CD14-positive monocyte (primary cell): Measurements from ENCODE around the gene SNRNP35. TPM values are rescaled to one million over a fixed set of nuclear protein-coding genes. Genes with fewer than 3 reads are reported as not detected.
"Not testable (repeated sequence)": the region's sequence is repeated elsewhere in the genome, so short reads cannot be mapped to it uniquely, and the experiment has no call there.

ENCODE experiments used
- DNase-seq, 3 donors: peaks; one replicate each; pipeline ENCODE4 v3.0.0-alpha.2; 2011 to 2022
- H2AFZ ChIP-seq: 2 replicates; pipeline ENCODE4 v1.6.0; 2012; ENCODE audit warnings: mild to moderate bottlenecking, low read depth, low read length, inconsistent platforms; ENCODE audit not compliant: insufficient read depth, poor library complexity, severe bottlenecking
- H3K27ac ChIP-seq, 2 donors: 1 replicate in 1 of 2; 2 replicates in 1 of 2; pipeline ENCODE4 v1.5.1; 2012 to 2013; ENCODE audit warnings: low read length in 2 of 2, control low read depth in 1 of 2, inconsistent platforms in 1 of 2, low read depth in 1 of 2, mild to moderate bottlenecking in 1 of 2
- H3K27me3 ChIP-seq, 2 donors: one replicate each; pipeline versions ENCODE4 v1.6.0 to v1.6.1; 2011 to 2013; ENCODE audit warnings: low read length in 2 of 2; ENCODE audit not compliant: control insufficient read depth in 2 of 2, insufficient read depth in 2 of 2
- H3K36me3 ChIP-seq, 2 donors: replicated peaks in 1 of 2; 1 replicate in 1 of 2; 2 replicates in 1 of 2; pipeline versions ENCODE4 v1.5.1 to v1.6.1; 2012 to 2013; ENCODE audit warnings: low read length in 2 of 2, control low read depth in 1 of 2, inconsistent platforms in 1 of 2, mild to moderate bottlenecking in 1 of 2; ENCODE audit not compliant: insufficient read depth in 2 of 2, control insufficient read depth in 1 of 2
- H3K4me1 ChIP-seq, 2 donors: 1 replicate in 1 of 2; 2 replicates in 1 of 2; pipeline versions ENCODE4 v1.5.1 to v1.6.1; 2012 to 2013; ENCODE audit warnings: low read length in 2 of 2, control low read depth in 1 of 2, inconsistent platforms in 1 of 2, mild to moderate bottlenecking in 1 of 2, moderate library complexity in 1 of 2; ENCODE audit not compliant: insufficient read depth in 2 of 2, control insufficient read depth in 1 of 2
- H3K4me2 ChIP-seq: replicated peaks from 2 replicates; pipeline ENCODE3; 2012; ENCODE audit warnings: low read length, moderate library complexity, mild to moderate bottlenecking; ENCODE audit not compliant: poor library complexity, severe bottlenecking; ENCODE audit errors: extremely low read depth
- H3K4me3 ChIP-seq, 3 experiments: fragments of 200-600 bp in 1 of 3; sonication (generic) in 1 of 3; replicated peaks in 1 of 3; 1 replicate in 2 of 3; 2 replicates in 1 of 3; pipeline ENCODE4 v1.5.1; 2011 to 2013; ENCODE audit warnings: low read length in 3 of 3, mild to moderate bottlenecking in 3 of 3, control low read depth in 2 of 3, low read depth in 2 of 3, inconsistent platforms in 1 of 3, moderate library complexity in 1 of 3
- H3K79me2 ChIP-seq: 2 replicates; pipeline ENCODE4 v1.6.0; 2012; ENCODE audit warnings: mild to moderate bottlenecking, control low read depth, inconsistent platforms, low read length, moderate library complexity; ENCODE audit not compliant: insufficient read depth
- H3K9ac ChIP-seq: 2 replicates; pipeline ENCODE4 v1.6.0; 2017; ENCODE audit warnings: low read length, mild to moderate bottlenecking; ENCODE audit not compliant: insufficient read depth, poor library complexity, severe bottlenecking
- H3K9me3 ChIP-seq, 2 donors: replicated peaks in 1 of 2; 1 replicate in 1 of 2; 2 replicates in 1 of 2; pipeline versions ENCODE4 v1.5.1 to v1.6.1; 2012 to 2013; ENCODE audit warnings: low read length in 2 of 2, control low read depth in 1 of 2; ENCODE audit not compliant: control insufficient read depth in 1 of 2, insufficient read depth in 1 of 2
- H4K20me1 ChIP-seq: 2 replicates; pipeline ENCODE4 v1.6.0; 2012; ENCODE audit warnings: mild to moderate bottlenecking, low read length, control low read depth, moderate library complexity; ENCODE audit not compliant: insufficient read depth
- H3K27ac Mint-ChIP-seq, 7 donors: one replicate each; pipeline ENCODE4 v1.8.0; 2020; ENCODE audit warnings: mild to moderate bottlenecking in 7 of 7, mixed read lengths in 7 of 7, moderate library complexity in 6 of 7, inconsistent platforms in 2 of 7
- H3K27me3 Mint-ChIP-seq, 3 donors: one replicate each; pipeline ENCODE4 v1.8.0; 2021 to 2022; ENCODE audit warnings: low read depth in 3 of 3, mild to moderate bottlenecking in 3 of 3, mixed read lengths in 3 of 3, moderate library complexity in 3 of 3, inconsistent platforms in 1 of 3
- H3K36me3 Mint-ChIP-seq, 2 donors: one replicate each; pipeline ENCODE4 v1.8.0; 2020; ENCODE audit warnings: mixed read lengths in 2 of 2, inconsistent platforms in 1 of 2, mild to moderate bottlenecking in 1 of 2
- H3K4me1 Mint-ChIP-seq: one replicate; pipeline ENCODE4 v1.8.0; 2020; ENCODE audit warnings: mild to moderate bottlenecking, mixed read lengths
- H3K4me3 Mint-ChIP-seq, 2 donors: one replicate each; pipeline ENCODE4 v1.8.0; 2020; ENCODE audit warnings: mild to moderate bottlenecking in 2 of 2, mixed read lengths in 2 of 2, moderate library complexity in 1 of 2
- H3K9me3 Mint-ChIP-seq, 7 donors: one replicate each; pipeline ENCODE4 v1.8.0; 2020 to 2022; ENCODE audit warnings: mixed read lengths in 7 of 7, mild to moderate bottlenecking in 6 of 7, moderate library complexity in 6 of 7, inconsistent platforms in 2 of 7
- CTCF ChIP-seq: fragments of 200-600 bp; IDR thresholded peaks from one replicate; pipeline ENCODE4 v1.8.0; 2022; ENCODE audit warnings: antibody characterized with exemption, mild to moderate bottlenecking
- WGBS: methylation state at CpG from one replicate; pipeline ENCODE4 v1.1.5; 2013; ENCODE audit warnings: missing lambda C conversion rate; ENCODE audit not compliant: insufficient coverage; 5-methylcytosine and 5-hydroxymethylcytosine counted together
- intact Hi-C, 2 donors: fragments of 100-400 bp; cut with micrococcal nuclease; formaldehyde crosslinking; loops; one replicate each; pipeline versions ENCODE4 v1.15.0 to v1.15.1; 2023
- polyA plus RNA-seq, 3 donors: library from polyadenylated mRNA; depleted of rRNA in 1 of 3; unstranded in 2 of 3; stranded (reverse) in 1 of 3; fragments of 300-500 nt in 2 of 3; fragments of >200 nt in 1 of 3; fragmentation: Illumina TruSeq in 2 of 3; gene quantifications; 1 replicate in 2 of 3; 2 replicates in 1 of 3; pipeline ENCODE4 v1.2.3, GENCODE V29; 2012 to 2021

SNRNP35 gene
- polyA plus RNA-seq, 3 donors = 13.4 to 19.5 (median 16.7) TPM

- WGBS = no CpG with 5 or more reads among the region's 3 CpGs
- Mint-ChIP-seq H3K4me1 (peaks cover 16% of the 10 kb centered on the region), H3K4me3 (no peak overlapping the region), H3K27ac (peak overlapping the region in 1 of 7 donors; percentile 35), H3K9me3 (peaks cover 0 to 2% (median 0%) of the 10 kb centered on the region in 7 donors), H3K36me3 (no peaks in the 10 kb centered on the region), H3K27me3 (peaks cover 0 to under 1% (median 0%) of the 10 kb centered on the region in 3 donors)
- Histone ChIP-seq H3K4me2 (no peak overlapping the region), H3K9me3 (no peaks in the 10 kb centered on the region), H3K9ac (no peak overlapping the region), H3K4me1 (peaks cover 12 to 18% of the 10 kb centered on the region in 2 donors), H3K4me3 (no peak overlapping the region), H3K27me3 (no peaks in the 10 kb centered on the region), H3K79me2 (no peaks in the 10 kb centered on the region), H3K36me3 (no peaks in the 10 kb centered on the region), H3K27ac (no peak overlapping the region), H4K20me1 (no peaks in the 10 kb centered on the region), H2AFZ (no peak overlapping the region)
- no peak for DNase-seq
- TF ChIP-seq CTCF = no peak
- intact Hi-C loops = no loop called here
These were observed 4.8 kb upstream of the SNRNP35 start for GRCh38 chr12:123453165-123453564.

GRCh38 chr12:123463174-123463573 lies 5.2 kb downstream of the SNRNP35 start:
- DNase-seq, H3K27me3 ChIP-seq, H3K27me3 Mint-ChIP-seq, H3K9ac ChIP-seq, H3K4me3 ChIP-seq, H3K4me2 ChIP-seq, H2AFZ ChIP-seq, H3K9me3 ChIP-seq, H3K9me3 Mint-ChIP-seq, H3K27ac ChIP-seq, H3K4me3 Mint-ChIP-seq: not testable (repeated sequence)
- H3K36me3 ChIP-seq = peaks cover 23 to 41% of the 10 kb centered on the region in 2 donors
- intact Hi-C loops = loop anchor here in 1 of 2 donors (10.0 kb wide), 1 partner anchor 48 kb away; no protein-coding TSS in a partner anchor
- WGBS = 95% methylated on average over 10 of the region's 11 CpGs
- peaks cover 49% of the 10 kb centered on the region for H4K20me1 ChIP-seq
- peaks cover 87% of the 10 kb centered on the region for H3K79me2 ChIP-seq
- H3K27ac Mint-ChIP-seq = peak overlapping the region in 2 of 7 donors; percentile 63 to 86
- peaks cover 20% of the 10 kb centered on the region for H3K4me1 Mint-ChIP-seq
- peaks cover 39 to 53% of the 10 kb centered on the region in 2 donors for H3K36me3 Mint-ChIP-seq
- peaks cover 16% of the 10 kb centered on the region in 2 donors for H3K4me1 ChIP-seq
